PC-3 (cell line): ENCODE data around the gene GFOD2. TPM values are rescaled to one million over a fixed set of nuclear protein-coding genes. Genes with fewer than 3 reads are reported as not detected.

Experiments
- ATAC-seq: fragments of 200-7000 bp; cut with Tn5 transposase; 2 replicates; pipeline ENCODE4 v1.9.1; 2020; ENCODE audit warnings: mild to moderate bottlenecking, moderate library complexity
- BruUV-seq: library from RNA; stranded (reverse); fragments of 400-500 nt; replicated peaks from 2 replicates; lab custom pipeline; 2021; lab: Mats Ljungman, UMichigan
- CTCF ChIA-PET: fragments of 300-600 bp; sonication (Branson Sonifier 250); formaldehyde crosslinking; loops from one replicate; lab custom pipeline; 2022; ENCODE audit warnings: antibody characterized with exemption; lab: Charles Lee
- POLR2A ChIA-PET: fragments of 300-600 bp; sonication (Branson Sonifier 250); formaldehyde crosslinking; loops from one replicate; lab custom pipeline; 2022; ENCODE audit warnings: antibody characterized with exemption; ENCODE audit not compliant: unreplicated experiment; lab: Charles Lee
- DNase-seq: peaks from one replicate; pipeline ENCODE4 v3.0.0-alpha.2; 2015
- H2AFZ ChIP-seq: fragments of 300-600 bp; sonication (generic); 2 replicates; pipeline ENCODE4 v1.6.0; 2016; ENCODE audit warnings: antibody characterized with exemption, low read length
- H3F3A ChIP-seq: fragments of 300-600 bp; sonication (generic); one replicate; pipeline ENCODE4 v1.6.0; 2017; ENCODE audit warnings: antibody characterized with exemption, low read length, control low read depth, mild to moderate bottlenecking; ENCODE audit not compliant: unreplicated experiment
- H3K27ac ChIP-seq: fragments of 300-600 bp; sonication (generic); 2 replicates; pipeline ENCODE4 v1.5.1; 2016; ENCODE audit warnings: mild to moderate bottlenecking, low read length
- H3K27me3 ChIP-seq: fragments of 300-600 bp; sonication (generic); 2 replicates; pipeline ENCODE4 v1.6.1; 2016; ENCODE audit warnings: low read length, mixed read lengths
- H3K36me3 ChIP-seq: fragments of 300-600 bp; sonication (generic); 2 replicates; pipeline ENCODE4 v1.6.1; 2016; ENCODE audit warnings: low read depth, mixed run types, low read length, mixed read lengths
- H3K4me1 ChIP-seq: fragments of 300-600 bp; sonication (generic); 2 replicates; pipeline ENCODE4 v1.5.1; 2016; ENCODE audit warnings: low read length; ENCODE audit not compliant: insufficient read depth
- H3K4me2 ChIP-seq: fragments of 300-600 bp; sonication (generic); 2 replicates; pipeline ENCODE4 v1.6.0; 2016; ENCODE audit warnings: low read length
- H3K4me3 ChIP-seq: fragments of 300-600 bp; sonication (generic); 2 replicates; pipeline ENCODE4 v1.5.1; 2016; ENCODE audit warnings: mild to moderate bottlenecking, low read length, mixed read lengths
- H3K79me2 ChIP-seq: fragments of 300-600 bp; sonication (generic); 2 replicates; pipeline ENCODE4 v1.6.1; 2017; ENCODE audit warnings: low read length, mixed read lengths
- H3K9ac ChIP-seq: fragments of 300-600 bp; sonication (generic); 2 replicates; pipeline ENCODE4 v1.6.0; 2016; ENCODE audit warnings: mild to moderate bottlenecking, low read length
- H3K9me2 ChIP-seq: fragments of 300-600 bp; sonication (generic); replicated peaks from 2 replicates; pipeline ENCODE4 v1.6.1; 2016; ENCODE audit warnings: mixed run types, low read length, mixed read lengths
- H3K9me3 ChIP-seq: fragments of 300-600 bp; sonication (generic); 2 replicates; pipeline ENCODE4 v1.6.1; 2016; ENCODE audit warnings: low read length, mixed read lengths
- H4K20me1 ChIP-seq: fragments of 300-600 bp; sonication (generic); 2 replicates; pipeline ENCODE4 v1.6.1; 2016; ENCODE audit warnings: low read length, mixed read lengths
- CTCF ChIP-seq: fragments of 300-600 bp; sonication (generic); conservative IDR thresholded peaks from 2 replicates; pipeline ENCODE4 v1.5.1; 2017; ENCODE audit warnings: antibody characterized with exemption, low read depth, mild to moderate bottlenecking, low read length
- EZH2 ChIP-seq: fragments of 300-600 bp; sonication (generic); IDR thresholded peaks from one replicate; pipeline ENCODE4 v1.6.1; 2017; ENCODE audit warnings: antibody characterized with exemption, mild to moderate bottlenecking, low read length; ENCODE audit not compliant: unreplicated experiment
- EZH2phosphoT487 ChIP-seq: fragments of 300-600 bp; sonication (generic); IDR thresholded peaks from 2 replicates; pipeline ENCODE4 v1.6.1; 2018; ENCODE audit warnings: mild to moderate bottlenecking, antibody characterized with exemption, low read length, borderline replicate concordance
- intact Hi-C: fragments of 100-400 bp; cut with micrococcal nuclease; formaldehyde crosslinking; loops from 2 replicates; pipeline ENCODE4 v1.9.0; 2023
- total RNA-seq: library from RNA; depleted of rRNA; stranded (reverse); fragments of >200 nt; gene quantifications from 2 replicates; pipeline ENCODE4 v1.2.3, GENCODE V29; 2014

The GFOD2 gene
- total RNA-seq, 1 experiment from 2014 or later, result 21.8 TPM

- POLR2A ChIA-PET, result no interaction called here
- intact Hi-C loops, result no loop called here
- CTCF ChIA-PET, result no interaction called here
Observed at GRCh38 chr16:67766291-67766690, 47.2 kb upstream of the GFOD2 start.

GRCh38 chr16:67764158-67764667 is 45.1 kb upstream of the GFOD2 start:
- no peaks in the 10 kb centered on the region for H3K27me3 ChIP-seq
- H3K27ac ChIP-seq, result no peak overlapping the region
- no peak overlapping the region for H3K9ac ChIP-seq
- H3F3A ChIP-seq, result no peaks in the 10 kb centered on the region
- H3K4me2 ChIP-seq, result no peak overlapping the region
- no TSS peak for BruUV-seq
- ChIA-PET CTCF (no interaction called here), POLR2A (no interaction called here)
- no peaks in the 10 kb centered on the region for H3K36me3 ChIP-seq
- ATAC-seq (no peak), DNase-seq (no peak)
- H3K79me2 ChIP-seq, result no peaks in the 10 kb centered on the region
- no peak for TF ChIP-seq CTCF
- TF ChIP-seq EZH2phosphoT487, result no peak
- TF ChIP-seq EZH2, result no peak
- intact Hi-C loops, result no loop called here
- H3K9me2 ChIP-seq, result no peaks in the 10 kb centered on the region
- H3K4me1 ChIP-seq, result no peaks in the 10 kb centered on the region
- H3K4me3 ChIP-seq, result no peak overlapping the region
- H2AFZ ChIP-seq, result no peak overlapping the region
- no peaks in the 10 kb centered on the region for H4K20me1 ChIP-seq
- H3K9me3 ChIP-seq, result no peaks in the 10 kb centered on the region

More at GRCh38 chr16:67766291-67766690, 47.2 kb upstream of the GFOD2 start:
- BruUV-seq, result no TSS peak
- Histone ChIP-seq H3K27ac (no peak overlapping the region), H3K4me1 (no peaks in the 10 kb centered on the region), H3F3A (no peaks in the 10 kb centered on the region), H3K79me2 (no peaks in the 10 kb centered on the region), H3K9ac (no peak overlapping the region), H2AFZ (no peak overlapping the region), H3K4me2 (no peak overlapping the region), H3K9me3 (no peaks in the 10 kb centered on the region), H3K27me3 (no peaks in the 10 kb centered on the region), H3K4me3 (no peak overlapping the region), H4K20me1 (no peaks in the 10 kb centered on the region), H3K9me2 (no peaks in the 10 kb centered on the region), H3K36me3 (no peaks in the 10 kb centered on the region)
- ATAC-seq, result no peak
- no peak for DNase-seq
- no peak for TF ChIP-seq EZH2phosphoT487

GRCh38 chr16:67763066-67763465 is 44.0 kb upstream of the GFOD2 start:
- no peak for ATAC-seq
- intact Hi-C loops, result no loop called here
- no peaks in the 10 kb centered on the region for H3K27me3 ChIP-seq

More at GRCh38 chr16:67763066-67763465, 44.0 kb upstream of the GFOD2 start:
- DNase-seq, result no peak
- CTCF ChIA-PET, result no interaction called here
- Histone ChIP-seq H3K9me2 (no peaks in the 10 kb centered on the region), H3K36me3 (no peaks in the 10 kb centered on the region), H3F3A (no peaks in the 10 kb centered on the region), H2AFZ (no peak overlapping the region), H3K9ac (no peak overlapping the region), H3K4me3 (no peak overlapping the region), H3K9me3 (no peaks in the 10 kb centered on the region), H3K27ac (no peak overlapping the region), H3K4me1 (no peaks in the 10 kb centered on the region), H3K79me2 (no peaks in the 10 kb centered on the region), H4K20me1 (no peaks in the 10 kb centered on the region), H3K4me2 (no peak overlapping the region)
- no TSS peak for BruUV-seq
- TF ChIP-seq EZH2 (no peak), CTCF (no peak), EZH2phosphoT487 (no peak)
- POLR2A ChIA-PET, result no interaction called here
